NCI-H446 (cell line): Measurements from ENCODE around the gene TTC21B.
"Not testable (repeated sequence)": the region's sequence is repeated elsewhere in the genome, so short reads cannot be mapped to it uniquely, and the experiment has no call there.

Source experiments
- DNase-seq, 2 experiments: peaks; one replicate each; lab custom pipeline; 2025; lab: John Stamatoyannopoulos, UW

TTC21B gene

GRCh38 chr2:165953655-165954606 is at the start of gene TTC21B:
Gene TTC21B, minus strand, starts transcription at chr2:165953776. Its CDS starts 71 bp downstream, at chr2:165953705.
- DNase-seq, result peak; percentile 94 to 97

- no peak for DNase-seq
Measured at GRCh38 chr2:166000401-166000800, 46.8 kb upstream of the TTC21B start.

- DNase-seq, result no peak
Measured at GRCh38 chr2:165990846-165991245, 37.3 kb upstream of the TTC21B start.

GRCh38 chr2:165989851-165990250 is 36.3 kb upstream of the TTC21B start:
- no peak for DNase-seq

- no peak for DNase-seq
Measured at GRCh38 chr2:165985120-165985519, 31.5 kb upstream of the TTC21B start.

GRCh38 chr2:165972161-165972560 is 18.6 kb upstream of the TTC21B start:
- DNase-seq, result not testable (repeated sequence)

- DNase-seq, result no peak
Measured at GRCh38 chr2:165970663-165971062, 17.1 kb upstream of the TTC21B start.

- DNase-seq, result no peak
Measured at GRCh38 chr2:165969227-165969626, 15.7 kb upstream of the TTC21B start.

- no peak for DNase-seq
Measured at GRCh38 chr2:165967746-165968145, 14.2 kb upstream of the TTC21B start.

GRCh38 chr2:165961818-165962217 is 8.2 kb upstream of the TTC21B start:
- DNase-seq, result no peak

GRCh38 chr2:165959371-165959770 is 5.8 kb upstream of the TTC21B start:
- no peak for DNase-seq

- no peak for DNase-seq
Measured at GRCh38 chr2:165958313-165958960, 4.9 kb upstream of the TTC21B start.

- DNase-seq, result peak; percentile 31 to 85
Measured at GRCh38 chr2:165957030-165957675, 3.6 kb upstream of the TTC21B start.

- DNase-seq, result no peak
Measured at GRCh38 chr2:165953306-165953654, 296 bp downstream of the TTC21B start.

- DNase-seq, result peak in 1 of 2 experiments; percentile 5
Measured at GRCh38 chr2:165952741-165953211, 800 bp downstream of the TTC21B start.

GRCh38 chr2:165952085-165952484 is 1.5 kb downstream of the TTC21B start:
- no peak for DNase-seq

- DNase-seq, result no peak
Measured at GRCh38 chr2:165950438-165950837, 3.1 kb downstream of the TTC21B start.

- DNase-seq, result no peak
Measured at GRCh38 chr2:165941827-165942226, 11.7 kb downstream of the TTC21B start.

- DNase-seq, result no peak
Measured at GRCh38 chr2:165938237-165938636, 15.3 kb downstream of the TTC21B start.

- no peak for DNase-seq
Measured at GRCh38 chr2:165933211-165933910, 20.2 kb downstream of the TTC21B start.

- DNase-seq, result no peak
Measured at GRCh38 chr2:165927774-165928173, 25.8 kb downstream of the TTC21B start.

GRCh38 chr2:165927353-165927752 is 26.2 kb downstream of the TTC21B start:
- no peak for DNase-seq
